DMS153 treated with DMSO at 0.1 percent for 48 hours (cell line): ENCODE measurements around the gene KLF16.

Source experiments
- DNase-seq: peaks from one replicate; lab custom pipeline; 2025; ENCODE audit not compliant: unreplicated experiment; lab: John Stamatoyannopoulos, UW

Gene KLF16

DNA sequence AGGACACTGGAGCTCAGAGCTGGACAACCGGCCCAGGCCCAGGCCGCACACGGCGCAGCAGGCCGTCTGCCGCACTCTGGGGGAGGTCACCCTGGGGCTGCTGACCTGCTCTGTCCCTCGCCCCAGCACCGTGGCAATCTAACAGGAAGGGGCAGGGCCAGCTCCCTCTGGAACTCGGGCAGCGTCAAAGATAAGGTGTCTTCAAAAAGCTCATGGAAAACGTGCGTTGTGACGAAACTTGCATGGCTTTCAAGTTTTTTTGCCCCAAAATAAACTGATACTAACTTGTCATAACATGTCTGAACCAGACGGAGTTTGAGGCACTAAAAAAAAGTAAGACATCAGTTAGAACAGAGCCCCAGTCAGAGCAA, 39.1 kb downstream of the KLF16 start:
- no peak for DNase-seq

GRCh38 chr19:1823539-1824251, 39.7 kb downstream of the KLF16 start:
- no peak for DNase-seq

- no peak for DNase-seq
These were observed 40.4 kb downstream of the KLF16 start for GRCh38 chr19:1823020-1823419.

DNA sequence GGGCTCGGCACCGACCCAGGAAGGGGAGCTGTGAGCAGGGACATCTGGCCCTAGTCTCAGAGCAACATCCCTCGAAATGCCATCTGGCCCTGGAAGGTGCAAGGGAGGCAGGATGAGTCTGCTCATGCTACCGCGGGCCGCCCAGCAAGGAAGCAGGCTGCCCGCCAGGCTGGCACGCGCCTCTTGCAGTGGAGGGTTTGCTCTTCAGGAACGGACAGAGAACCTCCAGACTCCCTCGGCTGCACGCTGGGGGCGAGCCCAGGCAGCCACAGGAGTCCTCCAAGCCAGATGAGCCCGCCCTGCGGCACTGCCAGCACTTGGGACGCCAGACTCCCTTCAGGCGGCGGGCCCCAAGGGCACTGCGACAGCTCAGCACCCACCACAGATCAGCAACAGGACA, 41.2 kb downstream of the KLF16 start:
- no peak for DNase-seq

- DNase-seq: no peak
These were observed 43.8 kb downstream of the KLF16 start for GRCh38 chr19:1819341-1820255.

DNA sequence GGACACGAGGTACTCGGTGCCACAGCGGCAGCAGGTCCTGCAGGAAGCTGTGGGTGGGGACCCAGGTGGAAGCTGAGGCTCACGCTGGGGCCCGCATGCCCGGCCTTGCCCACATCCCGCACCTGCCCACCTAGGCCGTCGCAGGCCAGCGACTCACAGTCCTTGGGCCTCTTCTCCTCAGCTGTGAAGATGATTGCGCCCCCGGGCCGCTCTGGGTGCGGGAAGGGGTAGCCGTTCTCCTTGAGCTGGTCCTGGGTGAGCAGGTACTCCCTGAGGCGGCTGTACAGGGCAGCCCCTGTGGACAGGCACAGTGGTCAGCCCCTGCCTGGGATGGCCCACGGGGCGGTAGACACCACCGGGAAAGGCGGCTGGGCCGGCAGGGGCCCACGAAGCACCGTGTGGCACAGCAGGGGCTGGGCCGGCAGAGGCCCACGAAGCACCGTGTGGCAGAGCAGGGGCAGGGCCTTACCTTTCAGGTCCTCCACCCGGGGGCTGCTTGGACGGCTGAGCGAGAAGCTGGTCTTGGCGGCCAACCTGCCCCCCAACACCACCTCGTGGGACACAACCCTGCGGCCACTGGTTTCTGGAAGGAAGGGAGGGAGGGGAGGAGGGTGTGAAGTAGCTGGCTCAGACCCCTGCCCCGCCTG, 44.7 kb downstream of the KLF16 start:
- no peak for DNase-seq

- no peak for DNase-seq
These were observed 45.7 kb downstream of the KLF16 start for GRCh38 chr19:1817553-1818179.

DNA sequence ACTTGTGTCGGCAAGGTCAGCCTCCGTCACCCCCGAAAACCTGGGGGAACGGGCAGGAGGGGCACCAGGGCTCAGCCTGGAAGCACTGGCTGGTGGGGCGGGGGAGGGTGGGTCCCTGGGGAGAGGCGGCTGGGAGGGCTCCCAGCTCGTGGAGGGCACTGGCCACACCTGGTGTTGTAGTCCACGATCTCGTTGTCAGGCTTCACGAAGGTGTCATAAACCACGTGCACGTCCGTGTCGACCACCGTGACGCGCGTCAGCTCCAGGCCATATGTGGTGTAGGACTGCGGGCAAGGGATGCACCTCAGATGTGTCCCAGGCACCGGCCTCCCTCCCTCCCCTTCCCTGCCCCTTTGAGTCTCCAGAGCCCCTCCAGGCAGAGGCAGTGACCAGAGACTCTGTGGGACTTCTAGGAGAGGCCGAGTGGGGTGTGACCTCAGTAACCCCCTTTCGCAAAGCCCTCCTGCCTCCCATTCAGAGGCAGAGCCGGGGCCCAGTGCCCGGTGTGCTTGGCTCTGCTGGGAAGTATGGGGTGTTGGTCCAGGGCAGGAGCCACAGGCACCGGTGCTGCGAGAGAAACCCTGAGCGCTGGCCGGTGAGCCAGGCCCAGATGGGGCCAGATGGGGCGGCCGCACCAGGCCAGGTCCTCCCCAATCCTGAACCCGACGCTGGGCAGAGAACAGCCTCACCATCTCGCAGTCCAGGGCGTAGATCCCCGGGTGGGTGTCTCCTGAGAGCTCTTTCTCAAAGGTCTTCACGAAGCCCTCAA, 46.7 kb downstream of the KLF16 start:
- DNase-seq: no peak

DNA sequence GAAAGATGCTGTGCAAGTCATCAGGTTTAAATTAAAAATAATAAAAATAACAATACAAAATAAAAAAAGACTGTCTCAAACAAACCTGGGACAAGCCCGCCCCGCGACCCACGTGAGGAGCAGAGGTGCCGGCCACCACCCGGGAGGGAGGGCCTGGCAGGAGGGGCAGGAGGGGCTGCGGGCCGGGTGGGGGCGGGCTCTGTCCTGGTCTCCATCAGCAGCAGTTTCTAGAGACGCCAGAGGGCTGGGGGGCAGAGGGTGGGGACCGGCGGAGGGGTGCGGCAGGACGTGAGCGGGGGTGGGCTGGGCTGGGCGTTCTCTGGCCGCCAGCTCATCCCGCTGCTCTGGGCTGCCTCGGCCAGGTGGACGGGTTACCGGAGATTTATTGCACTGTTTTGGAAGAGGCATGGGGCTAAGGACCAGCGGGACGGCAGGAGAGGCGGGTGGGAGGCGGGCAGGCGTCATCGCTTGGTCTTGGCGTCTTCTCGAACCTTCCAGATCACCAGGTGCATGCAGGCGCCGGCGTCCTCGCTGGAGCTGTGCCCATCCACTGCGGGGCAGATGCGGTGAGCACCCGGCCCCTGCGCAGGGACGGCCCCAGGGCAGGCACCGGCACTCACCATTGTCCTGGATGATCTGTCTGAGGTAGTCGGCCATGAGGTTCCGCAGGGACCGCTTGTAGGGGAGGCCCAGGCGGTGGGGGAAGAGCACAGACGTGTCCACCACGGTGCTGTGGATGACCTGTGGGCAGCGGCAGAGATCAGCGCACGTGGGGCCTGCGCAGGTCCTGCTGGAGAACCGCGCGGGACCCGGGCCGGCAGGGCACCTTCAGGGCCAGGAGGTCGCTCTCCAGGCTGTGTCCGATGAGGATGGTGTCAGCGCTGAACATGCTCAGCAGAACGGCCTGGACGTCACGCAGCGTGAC, 47.5 kb downstream of the KLF16 start:
- no peak for DNase-seq

DNA sequence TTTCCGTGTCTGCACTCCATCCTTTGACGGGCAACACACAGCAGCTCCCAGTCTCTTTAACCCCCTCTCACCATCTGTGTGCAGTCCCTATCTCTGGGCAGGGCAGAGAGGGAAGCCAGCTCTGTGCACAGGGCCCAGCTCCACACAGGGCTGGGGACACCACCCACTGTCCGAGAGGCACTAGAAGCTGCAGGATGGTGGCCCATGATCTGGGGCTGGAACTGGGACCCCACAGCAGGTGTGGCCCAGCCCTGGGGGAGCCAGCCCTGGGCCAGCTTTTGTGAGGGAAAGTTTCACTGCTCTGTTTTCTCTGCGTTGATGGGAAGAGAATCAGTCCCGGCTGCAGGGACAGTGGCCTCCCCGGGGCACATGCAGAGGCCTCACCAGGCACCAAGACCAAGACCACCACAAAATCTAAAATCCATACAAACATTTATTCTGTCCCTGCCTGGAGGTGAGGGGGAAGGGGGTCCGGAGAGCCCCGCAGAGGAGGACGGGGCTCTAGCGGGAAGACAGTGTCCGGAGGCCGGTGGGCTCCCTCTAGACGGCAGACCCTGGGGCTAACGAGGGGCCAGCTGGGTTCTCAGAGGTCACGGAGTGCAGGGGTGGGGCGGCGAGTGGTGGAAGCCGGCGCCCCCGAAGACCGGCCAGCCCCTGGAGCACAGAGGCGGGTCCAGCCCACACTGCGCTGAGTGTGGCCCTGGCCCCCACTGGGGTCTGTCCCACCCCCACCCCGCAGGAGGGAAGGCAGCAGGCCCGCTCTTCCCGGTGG, 48.4 kb downstream of the KLF16 start:
- no peak for DNase-seq

- no peak for DNase-seq
These were observed 49.0 kb downstream of the KLF16 start for GRCh38 chr19:1814391-1814790.

- no peak for DNase-seq
These were observed 49.9 kb downstream of the KLF16 start for GRCh38 chr19:1813192-1814182.

- peak; percentile 66 for DNase-seq
These were observed 50.8 kb downstream of the KLF16 start for GRCh38 chr19:1812426-1813191.

DNA sequence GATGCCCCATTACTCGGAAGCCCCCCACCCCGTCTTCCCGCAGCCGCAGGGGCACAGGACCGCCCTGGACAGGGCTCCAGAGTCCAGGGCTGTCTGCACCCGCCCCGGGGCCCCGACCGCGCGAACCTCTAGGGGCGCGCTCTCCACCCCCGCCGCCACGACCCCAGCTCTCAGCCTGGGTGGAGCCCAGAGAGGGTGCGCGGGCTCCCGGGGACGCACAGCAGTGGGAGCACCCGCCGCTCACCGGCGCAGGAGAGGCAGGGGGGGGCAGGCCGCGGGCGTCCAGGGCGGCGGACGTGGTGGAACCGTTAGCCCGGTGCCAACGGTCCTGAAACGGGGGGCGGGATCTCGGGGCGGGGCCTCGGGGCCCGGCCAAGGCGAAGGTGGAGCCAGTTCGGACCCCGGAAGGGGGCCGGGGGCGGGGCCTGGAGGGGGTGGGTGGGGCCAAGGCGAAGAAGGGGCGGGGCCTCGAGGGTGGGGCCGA, 51.4 kb downstream of the KLF16 start, which contains the start of gene ATP8B3:
Gene ATP8B3 (minus strand): TSS at position 335 of the 484 bp plus-strand sequence. CDS start 540 bp downstream, outside the sequence.
- DNase-seq: no peak

DNA sequence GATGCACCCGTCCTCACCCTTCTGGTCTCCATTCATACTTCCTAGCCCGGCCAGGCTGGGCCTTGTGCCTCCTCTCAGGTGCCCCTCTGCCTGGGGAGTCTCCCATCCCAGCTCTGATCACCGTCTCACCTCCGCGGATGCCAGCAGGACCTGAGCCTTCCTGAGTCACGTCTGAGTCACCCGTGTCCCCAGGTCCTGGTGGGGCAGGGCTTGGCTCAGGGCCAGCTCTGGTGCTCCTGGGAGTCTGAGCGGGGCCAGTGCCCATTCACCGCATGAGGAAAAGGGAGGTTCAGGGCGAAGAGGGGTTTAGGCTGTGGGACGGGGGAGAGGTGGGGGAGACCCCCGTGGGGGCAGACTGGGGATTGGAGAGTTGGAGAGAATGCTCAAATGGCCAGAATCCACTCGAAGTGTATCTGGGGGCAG, 51.9 kb downstream of the KLF16 start:
- no peak for DNase-seq

- no peak for DNase-seq
These were observed 52.8 kb downstream of the KLF16 start for GRCh38 chr19:1810439-1811160.
